HK-2 (cell line): ENCODE results near the gene PTPRK.
"Not testable (repeated sequence)": the region's sequence is repeated elsewhere in the genome, so short reads cannot be mapped to it uniquely, and the experiment has no call there.

Experiments
- DNase-seq: peaks from one replicate; pipeline ENCODE4 v3.0.0-alpha.2; 2018; ENCODE audit not compliant: unreplicated experiment

Gene PTPRK

GRCh38 chr6:128439627-128440026, 80.8 kb downstream of the PTPRK start:
- DNase-seq, result no peak

GRCh38 chr6:128438393-128438792, 82.0 kb downstream of the PTPRK start:
- DNase-seq, result no peak

DNA sequence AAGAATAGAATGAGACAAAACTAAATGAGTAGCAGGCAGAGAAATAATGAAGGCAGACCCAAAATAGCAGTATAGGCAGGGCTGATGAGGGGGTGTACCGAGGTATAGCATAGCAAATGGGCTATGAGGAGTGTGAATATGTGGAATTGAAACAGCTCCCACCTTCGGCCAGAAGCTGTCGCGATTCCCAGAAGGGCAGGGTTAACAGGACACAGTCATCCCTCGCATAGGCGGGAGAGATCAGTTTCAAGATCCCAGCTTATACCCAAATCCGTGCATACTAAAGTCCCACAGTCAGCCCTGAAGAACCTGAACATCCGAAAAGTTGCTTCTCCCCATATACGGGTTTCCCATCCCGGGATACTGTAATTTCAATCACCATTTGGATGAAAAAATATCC, 82.7 kb downstream of the PTPRK start:
- DNase-seq, result no peak

- DNase-seq, result not testable (repeated sequence)
These were observed 85.6 kb downstream of the PTPRK start for GRCh38 chr6:128434752-128435151.

- no peak for DNase-seq
These were observed 88.0 kb downstream of the PTPRK start for GRCh38 chr6:128432394-128432793.

- DNase-seq, result no peak
These were observed 93.3 kb downstream of the PTPRK start for GRCh38 chr6:128427139-128427538.

- no peak for DNase-seq
These were observed 94.5 kb downstream of the PTPRK start for GRCh38 chr6:128425856-128426255.

DNA sequence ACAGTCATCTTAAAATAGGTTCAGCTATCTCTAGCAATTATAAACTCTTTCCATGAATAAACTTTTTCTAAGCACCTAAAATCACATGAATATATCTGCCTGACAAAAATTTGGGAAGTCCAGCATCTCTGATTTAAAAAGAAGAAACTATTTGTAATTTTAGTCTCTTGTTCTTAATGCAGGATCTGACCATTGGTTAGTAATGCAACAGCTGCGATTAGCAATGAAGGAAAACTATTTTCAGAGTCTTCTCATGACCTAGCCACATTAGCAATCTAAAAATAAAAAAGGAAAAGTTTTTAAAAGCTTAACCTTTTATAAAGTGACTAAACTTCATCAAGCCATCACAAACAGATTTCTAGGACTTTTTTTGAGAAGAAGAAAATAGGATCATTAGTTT, 97.5 kb downstream of the PTPRK start:
- DNase-seq, result no peak

DNA sequence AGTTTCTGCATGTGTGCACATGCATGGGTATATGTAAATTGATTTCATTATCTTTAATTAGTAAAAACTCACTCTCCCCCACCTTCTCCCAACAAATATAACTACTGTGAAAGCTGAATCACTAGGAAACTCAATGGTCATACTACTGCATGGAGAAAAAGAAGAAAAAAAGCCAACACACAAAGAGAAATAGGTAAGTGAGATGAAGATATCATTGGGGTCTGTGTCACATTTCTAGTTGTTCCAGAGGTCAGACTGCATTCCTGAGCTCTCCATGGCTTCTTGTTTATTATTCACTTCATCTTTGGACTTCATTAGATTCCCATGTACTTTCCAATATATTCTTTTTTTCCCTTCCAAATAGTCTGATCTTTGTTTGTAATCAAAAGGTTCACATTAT, 98.2 kb downstream of the PTPRK start:
- DNase-seq, result no peak

- DNase-seq, result no peak
These were observed 98.6 kb downstream of the PTPRK start for GRCh38 chr6:128421788-128422187.

GRCh38 chr6:128417698-128418097, 102.7 kb downstream of the PTPRK start:
- no peak for DNase-seq

DNA sequence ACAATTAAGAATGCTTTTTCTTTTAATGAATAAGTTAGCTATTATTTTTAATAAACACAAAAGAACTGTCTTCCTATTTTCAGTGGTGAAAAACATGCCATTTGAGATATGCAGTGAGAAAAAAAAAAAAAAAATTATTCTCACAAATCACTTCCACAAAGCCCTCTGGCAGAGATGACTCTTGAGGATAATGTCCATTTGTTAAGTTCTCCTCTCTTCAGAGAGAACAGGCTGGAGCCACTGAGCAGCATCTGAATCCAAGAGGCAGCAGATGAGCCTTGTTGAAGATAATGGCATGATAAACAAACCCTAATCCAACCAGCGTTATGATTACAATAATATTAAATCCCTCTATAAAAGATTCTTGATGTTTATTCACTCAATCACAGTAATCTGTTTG, 105.0 kb downstream of the PTPRK start:
- DNase-seq, result no peak

DNA sequence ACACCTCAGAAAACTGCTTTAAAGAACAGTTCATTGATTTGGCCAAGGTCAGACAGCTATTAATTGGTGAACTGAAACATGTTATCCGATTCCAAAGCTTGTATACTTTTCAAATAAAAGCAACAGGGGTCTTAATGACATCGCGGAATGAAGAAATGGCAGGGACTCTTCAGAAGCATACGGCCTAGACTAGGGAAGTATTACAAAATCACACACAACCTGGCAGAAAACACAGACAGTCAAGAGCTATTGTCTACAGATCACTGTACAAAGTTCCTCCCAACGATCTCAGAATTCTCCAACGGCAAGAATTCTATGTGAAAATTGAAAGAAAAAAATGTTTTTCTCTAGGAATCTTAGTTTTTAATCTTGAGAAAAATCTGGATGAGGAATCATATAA, 105.5 kb downstream of the PTPRK start:
- no peak for DNase-seq

DNA sequence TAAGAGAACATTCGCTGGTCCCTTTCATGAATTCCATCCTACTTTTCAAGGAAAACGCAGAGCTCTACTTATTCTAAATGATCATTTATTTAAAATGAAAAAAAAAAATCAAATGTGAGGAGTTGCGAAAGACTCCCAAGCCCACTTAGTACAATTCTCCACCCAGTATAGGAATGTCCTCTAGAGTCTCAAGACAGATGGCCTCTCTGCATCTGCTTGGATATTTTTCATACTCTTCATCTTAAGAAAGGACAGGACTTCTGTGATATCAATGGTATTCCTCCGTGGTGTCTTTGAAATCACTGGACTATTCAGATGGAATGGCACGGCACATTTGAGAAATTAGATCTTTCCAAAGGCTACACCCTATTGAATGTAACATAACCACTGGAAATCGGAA, 107.1 kb downstream of the PTPRK start:
- DNase-seq, result no peak

DNA sequence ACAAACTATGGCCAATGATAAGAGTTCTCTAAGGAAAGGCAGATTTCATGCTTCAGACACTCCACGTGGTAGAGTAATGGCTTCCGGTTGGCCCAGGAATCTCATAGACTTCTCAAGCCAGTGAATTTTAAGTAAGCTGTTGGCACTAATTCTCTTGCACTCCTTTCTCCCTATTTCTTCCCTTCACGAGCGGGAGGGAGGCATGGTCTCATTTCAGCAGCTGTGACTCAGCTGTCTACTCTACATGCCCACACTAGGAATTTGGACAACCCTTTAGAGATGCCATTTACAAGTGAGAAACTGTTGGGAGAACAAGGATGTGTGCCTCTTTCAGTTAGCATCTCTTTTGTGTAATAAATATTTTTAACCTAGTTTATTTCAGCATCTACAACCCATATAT, 107.7 kb downstream of the PTPRK start:
- no peak for DNase-seq

- no peak for DNase-seq
These were observed 109.8 kb downstream of the PTPRK start for GRCh38 chr6:128410584-128410983.

DNA sequence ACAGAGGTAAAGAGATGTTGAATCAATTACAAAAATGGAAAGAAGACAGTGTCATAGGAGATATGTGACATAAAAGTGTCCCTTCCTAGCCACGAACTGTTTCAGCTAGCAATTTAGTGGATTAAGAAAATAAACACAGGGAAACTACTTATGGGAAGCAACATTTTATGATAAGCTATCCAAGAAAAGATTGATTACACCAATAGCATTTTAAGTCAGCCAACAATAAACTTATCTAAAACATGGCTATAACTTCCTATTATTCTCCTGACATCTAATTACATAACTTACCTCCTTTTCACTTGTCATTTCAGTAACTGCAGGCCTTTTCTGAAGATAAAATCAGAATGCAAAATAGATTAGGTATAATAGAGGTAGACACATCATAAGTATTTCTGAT, 111.4 kb downstream of the PTPRK start:
- DNase-seq, result no peak

DNA sequence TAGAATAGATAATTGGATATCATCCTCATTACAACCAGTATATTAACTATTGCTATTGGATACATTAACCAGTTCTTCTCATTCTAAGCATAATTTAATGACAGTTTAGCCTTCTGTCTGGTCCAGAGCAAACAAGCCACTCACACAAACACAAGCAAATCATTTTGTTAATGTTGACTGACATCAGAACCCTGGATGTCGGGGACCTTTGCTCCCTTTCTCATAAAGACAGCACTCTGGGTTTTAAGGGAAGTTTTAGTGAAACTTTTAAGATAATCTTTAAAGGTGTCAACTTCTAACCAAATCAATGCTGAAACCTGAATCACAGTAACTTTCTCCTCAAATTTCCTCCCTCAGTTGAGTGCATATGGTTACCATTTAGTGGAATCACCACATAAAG, 113.9 kb downstream of the PTPRK start:
- no peak for DNase-seq

DNA sequence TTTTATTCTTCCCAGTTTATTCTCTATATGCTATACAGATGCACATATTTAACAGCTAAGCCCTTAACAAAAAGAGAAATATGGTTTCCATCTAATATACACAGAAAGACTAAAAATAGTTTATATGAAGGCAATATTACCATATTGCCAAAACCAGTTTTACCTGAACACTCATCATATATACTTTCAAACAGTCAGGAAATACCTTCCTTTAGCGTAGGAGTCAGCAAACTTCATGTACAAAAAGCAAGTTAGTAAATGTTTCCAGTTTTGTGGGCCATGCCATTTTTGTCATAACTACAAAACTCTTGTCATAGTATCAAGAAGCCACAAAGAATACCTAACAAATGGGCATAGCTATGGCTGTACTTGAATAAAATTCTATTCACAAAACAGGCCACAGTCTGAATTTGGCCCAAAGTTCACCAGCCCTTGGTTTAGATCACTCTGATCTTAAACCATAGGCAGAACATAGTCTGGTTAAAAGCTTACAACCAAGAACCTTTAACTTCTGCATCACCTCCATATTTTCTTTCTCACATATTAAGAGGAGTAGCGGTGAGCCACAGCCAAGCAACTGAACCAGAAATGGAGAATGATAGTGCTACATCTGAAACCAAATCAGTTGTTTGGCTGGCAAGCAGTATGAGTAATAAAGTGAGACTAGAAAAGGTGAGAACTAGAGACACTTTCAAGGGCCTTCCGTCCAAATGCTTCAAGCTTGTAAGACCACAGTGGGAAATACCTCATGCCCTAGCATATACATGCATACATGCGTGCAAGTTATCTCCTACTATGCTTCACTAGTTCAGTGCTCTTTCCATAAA, 116.6 kb downstream of the PTPRK start:
- no peak for DNase-seq

GRCh38 chr6:128400875-128401274, 119.5 kb downstream of the PTPRK start:
- no peak for DNase-seq

- DNase-seq, result no peak
These were observed 122.4 kb downstream of the PTPRK start for GRCh38 chr6:128397996-128398395.

GRCh38 chr6:128395596-128395995, 124.8 kb downstream of the PTPRK start:
- DNase-seq, result no peak

DNA sequence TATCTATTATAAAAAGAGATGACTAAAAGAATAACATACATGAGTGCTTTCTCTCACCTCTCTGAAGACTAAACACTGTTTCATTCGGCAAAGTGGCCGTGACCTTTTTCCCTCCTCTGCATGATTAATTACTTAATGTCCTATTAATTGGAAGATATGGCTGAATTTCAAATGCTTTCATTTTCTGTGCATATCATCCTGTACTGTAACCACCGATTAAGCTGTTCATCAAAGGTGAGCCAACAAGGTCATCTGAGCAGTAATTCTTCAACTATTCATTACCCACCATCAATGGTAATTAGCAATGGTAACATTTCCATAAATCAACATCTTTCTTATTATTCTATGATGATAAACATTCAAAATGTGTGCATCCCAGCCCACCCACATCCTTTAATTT, 125.2 kb downstream of the PTPRK start:
- DNase-seq, result no peak

- DNase-seq, result no peak
These were observed 126.2 kb downstream of the PTPRK start for GRCh38 chr6:128394167-128394566.
